CD14-positive monocyte (primary cell): ENCODE data around the gene GULP1. TPM values are rescaled to one million over a fixed set of nuclear protein-coding genes. Genes with fewer than 3 reads are reported as not detected.

Source experiments
- DNase-seq, 3 donors: peaks; one replicate each; pipeline ENCODE4 v3.0.0-alpha.2; 2011 to 2022
- H2AFZ ChIP-seq: 2 replicates; pipeline ENCODE4 v1.6.0; 2012; ENCODE audit warnings: mild to moderate bottlenecking, low read depth, low read length, inconsistent platforms; ENCODE audit not compliant: insufficient read depth, poor library complexity, severe bottlenecking
- H3K27ac ChIP-seq, 2 donors: 1 replicate in 1 of 2; 2 replicates in 1 of 2; pipeline ENCODE4 v1.5.1; 2012 to 2013; ENCODE audit warnings: low read length in 2 of 2, control low read depth in 1 of 2, inconsistent platforms in 1 of 2, low read depth in 1 of 2, mild to moderate bottlenecking in 1 of 2
- H3K27me3 ChIP-seq, 2 donors: one replicate each; pipeline versions ENCODE4 v1.6.0 to v1.6.1; 2011 to 2013; ENCODE audit warnings: low read length in 2 of 2; ENCODE audit not compliant: control insufficient read depth in 2 of 2, insufficient read depth in 2 of 2
- H3K36me3 ChIP-seq, 2 donors: replicated peaks in 1 of 2; 1 replicate in 1 of 2; 2 replicates in 1 of 2; pipeline versions ENCODE4 v1.5.1 to v1.6.1; 2012 to 2013; ENCODE audit warnings: low read length in 2 of 2, control low read depth in 1 of 2, inconsistent platforms in 1 of 2, mild to moderate bottlenecking in 1 of 2; ENCODE audit not compliant: insufficient read depth in 2 of 2, control insufficient read depth in 1 of 2
- H3K4me1 ChIP-seq, 2 donors: 1 replicate in 1 of 2; 2 replicates in 1 of 2; pipeline versions ENCODE4 v1.5.1 to v1.6.1; 2012 to 2013; ENCODE audit warnings: low read length in 2 of 2, control low read depth in 1 of 2, inconsistent platforms in 1 of 2, mild to moderate bottlenecking in 1 of 2, moderate library complexity in 1 of 2; ENCODE audit not compliant: insufficient read depth in 2 of 2, control insufficient read depth in 1 of 2
- H3K4me2 ChIP-seq: replicated peaks from 2 replicates; pipeline ENCODE3; 2012; ENCODE audit warnings: low read length, moderate library complexity, mild to moderate bottlenecking; ENCODE audit not compliant: poor library complexity, severe bottlenecking; ENCODE audit errors: extremely low read depth
- H3K4me3 ChIP-seq, 3 experiments: fragments of 200-600 bp in 1 of 3; sonication (generic) in 1 of 3; replicated peaks in 1 of 3; 1 replicate in 2 of 3; 2 replicates in 1 of 3; pipeline ENCODE4 v1.5.1; 2011 to 2013; ENCODE audit warnings: low read length in 3 of 3, mild to moderate bottlenecking in 3 of 3, control low read depth in 2 of 3, low read depth in 2 of 3, inconsistent platforms in 1 of 3, moderate library complexity in 1 of 3
- H3K79me2 ChIP-seq: 2 replicates; pipeline ENCODE4 v1.6.0; 2012; ENCODE audit warnings: mild to moderate bottlenecking, control low read depth, inconsistent platforms, low read length, moderate library complexity; ENCODE audit not compliant: insufficient read depth
- H3K9ac ChIP-seq: 2 replicates; pipeline ENCODE4 v1.6.0; 2017; ENCODE audit warnings: low read length, mild to moderate bottlenecking; ENCODE audit not compliant: insufficient read depth, poor library complexity, severe bottlenecking
- H3K9me3 ChIP-seq, 2 donors: replicated peaks in 1 of 2; 1 replicate in 1 of 2; 2 replicates in 1 of 2; pipeline versions ENCODE4 v1.5.1 to v1.6.1; 2012 to 2013; ENCODE audit warnings: low read length in 2 of 2, control low read depth in 1 of 2; ENCODE audit not compliant: control insufficient read depth in 1 of 2, insufficient read depth in 1 of 2
- H4K20me1 ChIP-seq: 2 replicates; pipeline ENCODE4 v1.6.0; 2012; ENCODE audit warnings: mild to moderate bottlenecking, low read length, control low read depth, moderate library complexity; ENCODE audit not compliant: insufficient read depth
- H3K27ac Mint-ChIP-seq, 7 donors: one replicate each; pipeline ENCODE4 v1.8.0; 2020; ENCODE audit warnings: mild to moderate bottlenecking in 7 of 7, mixed read lengths in 7 of 7, moderate library complexity in 6 of 7, inconsistent platforms in 2 of 7
- H3K27me3 Mint-ChIP-seq, 3 donors: one replicate each; pipeline ENCODE4 v1.8.0; 2021 to 2022; ENCODE audit warnings: low read depth in 3 of 3, mild to moderate bottlenecking in 3 of 3, mixed read lengths in 3 of 3, moderate library complexity in 3 of 3, inconsistent platforms in 1 of 3
- H3K36me3 Mint-ChIP-seq, 2 donors: one replicate each; pipeline ENCODE4 v1.8.0; 2020; ENCODE audit warnings: mixed read lengths in 2 of 2, inconsistent platforms in 1 of 2, mild to moderate bottlenecking in 1 of 2
- H3K4me1 Mint-ChIP-seq: one replicate; pipeline ENCODE4 v1.8.0; 2020; ENCODE audit warnings: mild to moderate bottlenecking, mixed read lengths
- H3K4me3 Mint-ChIP-seq, 2 donors: one replicate each; pipeline ENCODE4 v1.8.0; 2020; ENCODE audit warnings: mild to moderate bottlenecking in 2 of 2, mixed read lengths in 2 of 2, moderate library complexity in 1 of 2
- H3K9me3 Mint-ChIP-seq, 7 donors: one replicate each; pipeline ENCODE4 v1.8.0; 2020 to 2022; ENCODE audit warnings: mixed read lengths in 7 of 7, mild to moderate bottlenecking in 6 of 7, moderate library complexity in 6 of 7, inconsistent platforms in 2 of 7
- CTCF ChIP-seq: fragments of 200-600 bp; IDR thresholded peaks from one replicate; pipeline ENCODE4 v1.8.0; 2022; ENCODE audit warnings: antibody characterized with exemption, mild to moderate bottlenecking
- WGBS: methylation state at CpG from one replicate; pipeline ENCODE4 v1.1.5; 2013; ENCODE audit warnings: missing lambda C conversion rate; ENCODE audit not compliant: insufficient coverage; 5-methylcytosine and 5-hydroxymethylcytosine counted together
- intact Hi-C, 2 donors: fragments of 100-400 bp; cut with micrococcal nuclease; formaldehyde crosslinking; loops; one replicate each; pipeline versions ENCODE4 v1.15.0 to v1.15.1; 2023
- polyA plus RNA-seq, 3 donors: library from polyadenylated mRNA; depleted of rRNA in 1 of 3; unstranded in 2 of 3; stranded (reverse) in 1 of 3; fragments of 300-500 nt in 2 of 3; fragments of >200 nt in 1 of 3; fragmentation: Illumina TruSeq in 2 of 3; gene quantifications; 1 replicate in 2 of 3; 2 replicates in 1 of 3; pipeline ENCODE4 v1.2.3, GENCODE V29; 2012 to 2021

The GULP1 gene
- polyA plus RNA-seq, 3 donors, result not detected

DNA sequence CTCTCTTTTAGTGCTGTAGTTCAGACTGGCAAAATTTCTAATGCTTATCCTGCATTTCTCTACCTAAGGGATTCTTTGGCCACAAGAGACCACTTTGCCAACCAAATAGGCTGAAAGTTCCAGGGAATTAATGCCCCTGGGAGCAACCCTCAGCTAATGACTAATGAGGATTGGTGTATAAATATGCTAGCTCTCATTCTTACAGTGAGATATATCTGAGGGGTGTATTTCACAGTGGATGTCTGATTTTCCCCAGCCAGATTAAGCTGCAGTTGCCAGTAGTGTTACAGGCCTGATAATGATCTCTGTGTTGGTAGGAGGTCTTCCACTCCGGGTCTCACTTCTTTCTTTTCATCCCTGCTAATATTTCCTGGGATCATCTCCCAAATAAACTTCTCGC is 90.4 kb downstream of the GULP1 start:
- H3K4me1 Mint-ChIP-seq, result no peaks in the 10 kb centered on the region
- H3K79me2 ChIP-seq, result no peaks in the 10 kb centered on the region
- no CpG with 5 or more reads among the region's 2 CpGs for WGBS

DNA sequence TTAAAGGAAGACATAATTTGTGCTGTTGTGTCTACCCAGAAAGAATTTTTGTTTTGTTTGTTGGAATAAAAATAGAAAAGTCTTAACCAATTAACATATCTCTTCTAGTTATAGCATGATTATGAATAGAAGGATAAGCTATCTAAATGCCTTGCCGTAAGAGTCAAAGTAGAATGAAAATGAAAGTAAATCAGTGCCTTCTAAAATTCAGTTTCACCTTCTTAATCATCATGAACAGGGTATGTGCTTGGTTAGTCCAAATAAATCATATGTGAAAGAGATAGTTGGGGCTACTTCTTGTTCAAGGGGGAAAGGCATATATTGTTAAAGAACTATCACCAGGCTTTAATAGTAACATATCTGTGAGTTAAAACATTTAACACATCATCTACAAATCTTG is 91.5 kb downstream of the GULP1 start:
- Histone ChIP-seq H2AFZ (no peak overlapping the region), H3K27ac (no peak overlapping the region), H3K4me2 (no peak overlapping the region), H3K4me1 (no peaks in the 10 kb centered on the region), H3K4me3 (no peak overlapping the region), H3K9ac (no peak overlapping the region), H3K9me3 (peaks cover 7 to 18% of the 10 kb centered on the region in 2 donors), H3K36me3 (no peaks in the 10 kb centered on the region), H4K20me1 (no peaks in the 10 kb centered on the region), H3K27me3 (no peaks in the 10 kb centered on the region), H3K79me2 (no peaks in the 10 kb centered on the region)
- no peaks in the 10 kb centered on the region for H3K36me3 Mint-ChIP-seq
- no peak overlapping the region for H3K4me3 Mint-ChIP-seq
- intact Hi-C loops, result no loop called here
- peaks cover 0 to 2% (median under 1%) of the 10 kb centered on the region in 3 donors for H3K27me3 Mint-ChIP-seq
- no peak overlapping the region for H3K27ac Mint-ChIP-seq
- no CpG with 5 or more reads among the region's 1 CpG for WGBS
- H3K4me1 Mint-ChIP-seq, result no peaks in the 10 kb centered on the region
- TF ChIP-seq CTCF, result no peak
- peaks cover 4 to 9% (median 7%) of the 10 kb centered on the region in 7 donors for H3K9me3 Mint-ChIP-seq
- DNase-seq, result no peak

More for the DNA sequence above, 90.4 kb downstream of the GULP1 start:
- H3K9me3 Mint-ChIP-seq, result peaks cover 4 to 9% (median 7%) of the 10 kb centered on the region in 7 donors
- H3K27ac Mint-ChIP-seq, result no peak overlapping the region
- Histone ChIP-seq H3K27ac (no peak overlapping the region), H3K4me1 (no peaks in the 10 kb centered on the region), H3K27me3 (no peaks in the 10 kb centered on the region), H2AFZ (no peak overlapping the region), H3K9me3 (peaks cover 7 to 18% of the 10 kb centered on the region in 2 donors), H3K4me2 (no peak overlapping the region), H3K36me3 (no peaks in the 10 kb centered on the region), H3K4me3 (no peak overlapping the region), H3K9ac (no peak overlapping the region), H4K20me1 (no peaks in the 10 kb centered on the region)
- no peak overlapping the region for H3K4me3 Mint-ChIP-seq
- intact Hi-C loops, result no loop called here
- peaks cover 0 to 2% (median 0%) of the 10 kb centered on the region in 3 donors for H3K27me3 Mint-ChIP-seq
- no peak for DNase-seq
- H3K36me3 Mint-ChIP-seq, result no peaks in the 10 kb centered on the region
- TF ChIP-seq CTCF, result no peak
